Upper lobe of left lung (tissue), 4 donors: ENCODE results near the gene PFKP.

ENCODE experiments used
- CTCF ChIP-seq, 6 experiments: fragments of 450-650 bp in 4 of 6; fragments of 200-600 bp in 2 of 6; sonication (generic) in 2 of 6; IDR thresholded peaks; one replicate each; pipeline ENCODE4 v1.5.1; 2016 to 2019; ENCODE audit warnings: antibody characterized with exemption in 6 of 6
- EP300 ChIP-seq, 4 donors: sonication (generic); formaldehyde crosslinking; IDR thresholded peaks; one replicate each; pipeline ENCODE4 v1.5.1; 2017; ENCODE audit warnings: antibody characterized with exemption in 4 of 4, control low read depth in 2 of 4
- POLR2A ChIP-seq, 4 donors: fragments of 450-650 bp; IDR thresholded peaks; one replicate each; pipeline ENCODE4 v1.5.1; 2016 to 2017; ENCODE audit warnings: antibody characterized with exemption in 4 of 4, mild to moderate bottlenecking in 2 of 4
- POLR2AphosphoS5 ChIP-seq, 2 donors: sonication (generic); formaldehyde crosslinking; IDR thresholded peaks; one replicate each; pipeline ENCODE4 v1.5.1; 2017; ENCODE audit warnings: antibody characterized with exemption in 2 of 2

- TF ChIP-seq CTCF (IDR thresholded peaks at IDR 0.05) (no peak), POLR2AphosphoS5 (IDR thresholded peaks at IDR 0.05) (no peak), EP300 (IDR thresholded peaks at IDR 0.05) (no peak), POLR2A (IDR thresholded peaks at IDR 0.05) (no peak)
These were observed 83.6 kb downstream of the PFKP start for GRCh38 chr10:3150961-3151360.
